Peyer's patch (tissue), 4 donors: ENCODE data around the gene CWH43. TPM values are rescaled to one million over a fixed set of nuclear protein-coding genes. Genes with fewer than 3 reads are reported as not detected.
A peak's percentile ranks its signal among the peaks of the same experiment; 100 is the strongest.

Experiments
- DNase-seq, 3 donors: peaks; one replicate each; pipeline ENCODE4 v3.0.0-alpha.2; 2017 to 2019
- H3K27ac ChIP-seq, 4 donors: fragments of 200-600 bp; sonication (generic); one replicate each; pipeline ENCODE4 v1.5.1; 2016 to 2019
- H3K27me3 ChIP-seq, 2 donors: fragments of 200-600 bp; sonication (generic); one replicate each; pipeline ENCODE4 v1.5.1; 2019
- H3K36me3 ChIP-seq, 3 donors: fragments of 200-600 bp; sonication (generic); one replicate each; pipeline ENCODE4 v1.5.1; 2016 to 2019
- H3K4me1 ChIP-seq, 4 donors: fragments of 200-600 bp; sonication (generic); one replicate each; pipeline ENCODE4 v1.5.1; 2016 to 2019
- H3K4me3 ChIP-seq, 4 donors: fragments of 200-600 bp; sonication (generic); 1 replicate in 3 of 4; 2 replicates in 1 of 4; pipeline ENCODE4 v1.5.1; 2016 to 2019; ENCODE audit warnings: mild to moderate bottlenecking in 1 of 4
- H3K9me3 ChIP-seq, 4 donors: fragments of 200-600 bp; sonication (generic); one replicate each; pipeline ENCODE4 v1.5.1; 2016 to 2019; ENCODE audit warnings: mild to moderate bottlenecking in 1 of 4
- POLR2A ChIP-seq, 2 donors: fragments of 450-650 bp; IDR thresholded peaks; one replicate each; pipeline ENCODE4 v1.5.1; 2017; ENCODE audit warnings: antibody characterized with exemption in 2 of 2, mild to moderate bottlenecking in 2 of 2, moderate library complexity in 2 of 2
- total RNA-seq, 4 donors: library from RNA; depleted of rRNA; stranded (reverse); fragments of >200 nt; gene quantifications; one replicate each; pipeline ENCODE4 v1.1.0, GENCODE V29; 2016
- TF ChIP-seq, protein P1 (sequence below), 6 experiments: fragments of 450-650 bp in 4 of 6; fragments of 200-600 bp in 2 of 6; sonication (generic) in 1 of 6; IDR thresholded peaks; one replicate each; pipeline ENCODE4 v1.5.1; 2017 to 2019; ENCODE audit warnings: antibody characterized with exemption in 6 of 6, mild to moderate bottlenecking in 3 of 6, moderate library complexity in 1 of 6

Gene CWH43
- total RNA-seq, 4 donors from 2014 or later: 0.70 TPM; not detected in 3

DNA sequence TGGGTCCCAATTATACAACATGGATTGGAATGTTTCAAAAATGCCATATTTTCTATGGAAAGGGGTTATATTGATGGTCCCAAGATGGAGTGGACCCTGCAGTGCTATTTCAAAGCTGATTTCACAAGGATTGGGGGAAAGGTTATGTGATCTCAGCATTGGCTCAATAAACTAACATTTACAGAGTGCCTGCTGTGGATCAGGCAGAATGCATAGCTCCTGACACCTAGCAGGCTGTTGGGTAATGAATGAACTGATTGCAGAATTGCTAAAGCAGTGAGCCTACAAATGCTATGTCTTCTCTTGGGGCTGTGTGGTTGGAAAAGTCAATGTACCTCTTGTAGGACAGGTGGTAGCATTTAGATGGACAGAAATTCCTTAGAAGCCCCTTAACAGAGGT lies 16.9 kb downstream of the CWH43 start:
- H3K4me1 ChIP-seq: no peaks in the 10 kb centered on the region
- no peaks in the 10 kb centered on the region for H3K9me3 ChIP-seq
- H3K27me3 ChIP-seq: no peaks in the 10 kb centered on the region
- H3K27ac ChIP-seq: no peak overlapping the region
- TF ChIP-seq, protein P1, sequence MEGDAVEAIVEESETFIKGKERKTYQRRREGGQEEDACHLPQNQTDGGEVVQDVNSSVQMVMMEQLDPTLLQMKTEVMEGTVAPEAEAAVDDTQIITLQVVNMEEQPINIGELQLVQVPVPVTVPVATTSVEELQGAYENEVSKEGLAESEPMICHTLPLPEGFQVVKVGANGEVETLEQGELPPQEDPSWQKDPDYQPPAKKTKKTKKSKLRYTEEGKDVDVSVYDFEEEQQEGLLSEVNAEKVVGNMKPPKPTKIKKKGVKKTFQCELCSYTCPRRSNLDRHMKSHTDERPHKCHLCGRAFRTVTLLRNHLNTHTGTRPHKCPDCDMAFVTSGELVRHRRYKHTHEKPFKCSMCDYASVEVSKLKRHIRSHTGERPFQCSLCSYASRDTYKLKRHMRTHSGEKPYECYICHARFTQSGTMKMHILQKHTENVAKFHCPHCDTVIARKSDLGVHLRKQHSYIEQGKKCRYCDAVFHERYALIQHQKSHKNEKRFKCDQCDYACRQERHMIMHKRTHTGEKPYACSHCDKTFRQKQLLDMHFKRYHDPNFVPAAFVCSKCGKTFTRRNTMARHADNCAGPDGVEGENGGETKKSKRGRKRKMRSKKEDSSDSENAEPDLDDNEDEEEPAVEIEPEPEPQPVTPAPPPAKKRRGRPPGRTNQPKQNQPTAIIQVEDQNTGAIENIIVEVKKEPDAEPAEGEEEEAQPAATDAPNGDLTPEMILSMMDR (IDR thresholded peaks at IDR 0.05): no peak
- no peak for TF ChIP-seq POLR2A (IDR thresholded peaks at IDR 0.05)
- H3K36me3 ChIP-seq: no peaks in the 10 kb centered on the region
- no peak for DNase-seq
- no peak overlapping the region for H3K4me3 ChIP-seq

DNA sequence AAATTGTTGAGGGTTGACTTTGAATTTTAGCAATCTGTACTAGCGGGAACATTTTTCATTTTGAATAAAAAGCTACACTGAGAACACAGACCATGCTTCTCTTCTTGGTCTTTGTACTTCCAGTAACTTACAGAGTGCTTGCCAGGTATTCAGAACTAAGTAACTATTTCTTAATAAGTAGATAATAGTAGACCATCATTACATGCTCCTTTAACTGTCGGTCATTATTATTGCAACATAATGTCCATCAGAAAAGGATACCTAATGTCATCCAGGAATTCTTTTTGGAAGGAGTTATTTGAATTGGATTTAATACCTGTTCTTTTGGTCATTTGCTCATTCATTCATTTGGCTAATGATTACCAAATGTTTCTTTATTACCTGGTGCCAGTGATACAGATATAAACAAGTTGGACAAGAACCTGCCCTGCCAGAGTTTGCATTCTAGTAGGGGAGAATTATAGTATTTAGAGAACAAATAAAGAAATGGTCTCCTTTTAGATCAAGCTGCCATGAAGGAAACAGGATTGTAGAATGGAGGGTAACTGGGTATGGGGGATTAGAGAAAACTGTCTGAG lies 32.7 kb downstream of the CWH43 start:
- H3K27ac ChIP-seq: no peak overlapping the region
- no peak overlapping the region for H3K4me3 ChIP-seq
- no peak for DNase-seq
- no peak for TF ChIP-seq POLR2A (IDR thresholded peaks at IDR 0.05)
- TF ChIP-seq, protein P1 (IDR thresholded peaks at IDR 0.05): no peak
- no peaks in the 10 kb centered on the region for H3K4me1 ChIP-seq
- no peaks in the 10 kb centered on the region for H3K9me3 ChIP-seq
- H3K36me3 ChIP-seq: no peaks in the 10 kb centered on the region
- no peaks in the 10 kb centered on the region for H3K27me3 ChIP-seq

DNA sequence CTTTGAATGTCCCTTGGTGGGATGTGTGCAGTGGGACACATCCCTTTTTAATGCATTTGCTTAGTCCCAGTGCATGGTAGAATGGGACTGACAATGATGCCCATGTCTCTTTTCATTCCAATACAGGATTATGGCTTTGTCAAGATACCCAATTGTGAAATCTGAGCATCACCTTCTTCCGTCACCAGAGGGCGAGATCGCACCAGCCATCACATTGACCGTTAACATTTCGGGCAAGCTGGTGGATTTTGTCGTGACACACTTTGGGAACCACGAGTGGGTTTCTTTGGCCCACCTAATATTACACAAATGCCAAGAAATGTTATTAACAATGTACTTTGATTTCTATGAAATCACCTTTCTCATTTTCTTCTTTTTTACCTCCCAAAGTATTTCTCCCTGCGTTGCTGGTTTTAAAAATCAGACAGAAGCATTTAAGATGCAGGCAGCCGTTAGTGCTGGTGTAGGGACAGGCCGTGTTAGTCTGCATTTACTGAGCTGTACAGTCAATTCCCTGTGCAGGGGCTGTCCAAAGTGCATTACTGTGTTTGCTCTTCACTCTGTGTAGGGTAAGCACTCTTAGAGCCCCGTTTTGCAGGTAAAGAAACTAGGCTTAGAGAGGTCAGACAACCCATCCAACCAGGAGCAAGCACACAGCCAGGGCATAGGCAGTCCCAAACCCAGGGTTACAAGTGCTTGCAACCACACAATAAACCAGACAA lies 46.5 kb downstream of the CWH43 start:
- Histone ChIP-seq H3K27ac (no peak overlapping the region), H3K4me3 (no peak overlapping the region), H3K4me1 (no peaks in the 10 kb centered on the region), H3K36me3 (no peaks in the 10 kb centered on the region), H3K9me3 (no peaks in the 10 kb centered on the region), H3K27me3 (no peaks in the 10 kb centered on the region)
- TF ChIP-seq, protein P1 (IDR thresholded peaks at IDR 0.05): peak in 1 of 6 experiments; percentile 9
- TF ChIP-seq POLR2A (IDR thresholded peaks at IDR 0.05): no peak
- no peak for DNase-seq

DNA sequence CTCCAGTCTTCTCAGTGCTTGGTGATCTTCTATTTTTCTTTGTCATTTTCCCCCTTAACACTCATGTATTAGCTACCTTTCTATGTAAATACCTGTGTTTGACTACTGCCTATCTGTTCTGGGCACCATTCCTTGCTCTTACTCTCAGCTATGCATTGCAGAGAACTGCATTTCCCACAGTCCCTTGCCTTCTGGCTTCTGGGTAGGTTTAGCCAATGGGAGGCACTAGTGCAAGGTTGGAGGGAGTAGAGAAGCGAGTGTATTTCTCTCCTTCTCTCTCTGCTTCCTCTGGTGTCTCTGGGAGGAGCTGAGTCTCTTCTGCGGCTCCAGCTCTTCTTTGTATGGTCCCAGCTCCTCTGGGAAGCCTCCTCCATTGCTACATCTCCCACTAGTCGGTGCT lies 50.5 kb downstream of the CWH43 start:
- Histone ChIP-seq H3K4me1 (no peaks in the 10 kb centered on the region), H3K9me3 (no peaks in the 10 kb centered on the region), H3K36me3 (no peaks in the 10 kb centered on the region), H3K27ac (no peak overlapping the region), H3K4me3 (no peak overlapping the region), H3K27me3 (no peaks in the 10 kb centered on the region)
- TF ChIP-seq POLR2A (IDR thresholded peaks at IDR 0.05): no peak
- TF ChIP-seq, protein P1 (IDR thresholded peaks at IDR 0.05): no peak
- DNase-seq: no peak

DNA sequence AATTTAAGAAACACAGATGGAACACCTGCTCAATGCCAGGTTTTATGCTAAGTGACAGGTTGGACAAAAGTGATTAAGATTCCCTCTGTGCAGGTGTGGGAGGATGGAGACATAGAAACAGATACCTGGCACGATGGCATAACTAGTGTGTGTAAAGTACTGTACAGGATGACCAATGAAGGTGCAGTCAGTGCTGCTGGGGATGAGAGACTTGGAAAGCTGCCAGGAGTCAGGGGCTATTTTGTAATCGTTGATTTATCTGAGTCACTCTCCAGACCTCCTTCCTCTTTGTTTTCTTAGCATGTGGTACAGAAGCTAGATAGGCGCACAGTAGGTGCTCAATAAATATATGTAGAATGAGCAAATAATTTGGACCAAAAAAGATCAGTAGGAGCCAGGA lies 58.2 kb downstream of the CWH43 start:
- no peaks in the 10 kb centered on the region for H3K4me1 ChIP-seq
- TF ChIP-seq POLR2A (IDR thresholded peaks at IDR 0.05): no peak
- TF ChIP-seq, protein P1 (IDR thresholded peaks at IDR 0.05): no peak
- H3K27ac ChIP-seq: no peak overlapping the region
- no peaks in the 10 kb centered on the region for H3K36me3 ChIP-seq
- DNase-seq: no peak
- no peak overlapping the region for H3K4me3 ChIP-seq
- H3K27me3 ChIP-seq: no peaks in the 10 kb centered on the region
- H3K9me3 ChIP-seq: no peaks in the 10 kb centered on the region
